Peyer's patch (tissue), 4 donors: ENCODE results near the gene C1QC. TPM values are rescaled to one million over a fixed set of nuclear protein-coding genes. Genes with fewer than 3 reads are reported as not detected.

Experiments
- DNase-seq, 3 donors: peaks; one replicate each; pipeline ENCODE4 v3.0.0-alpha.2; 2017 to 2019
- H3K27ac ChIP-seq, 4 donors: fragments of 200-600 bp; sonication (generic); one replicate each; pipeline ENCODE4 v1.5.1; 2016 to 2019
- H3K27me3 ChIP-seq, 2 donors: fragments of 200-600 bp; sonication (generic); one replicate each; pipeline ENCODE4 v1.5.1; 2019
- H3K36me3 ChIP-seq, 3 donors: fragments of 200-600 bp; sonication (generic); one replicate each; pipeline ENCODE4 v1.5.1; 2016 to 2019
- H3K4me1 ChIP-seq, 4 donors: fragments of 200-600 bp; sonication (generic); one replicate each; pipeline ENCODE4 v1.5.1; 2016 to 2019
- H3K4me3 ChIP-seq, 4 donors: fragments of 200-600 bp; sonication (generic); 1 replicate in 3 of 4; 2 replicates in 1 of 4; pipeline ENCODE4 v1.5.1; 2016 to 2019; ENCODE audit warnings: mild to moderate bottlenecking in 1 of 4
- H3K9me3 ChIP-seq, 4 donors: fragments of 200-600 bp; sonication (generic); one replicate each; pipeline ENCODE4 v1.5.1; 2016 to 2019; ENCODE audit warnings: mild to moderate bottlenecking in 1 of 4
- POLR2A ChIP-seq, 2 donors: fragments of 450-650 bp; IDR thresholded peaks; one replicate each; pipeline ENCODE4 v1.5.1; 2017; ENCODE audit warnings: antibody characterized with exemption in 2 of 2, mild to moderate bottlenecking in 2 of 2, moderate library complexity in 2 of 2
- total RNA-seq, 4 donors: library from RNA; depleted of rRNA; stranded (reverse); fragments of >200 nt; gene quantifications; one replicate each; pipeline ENCODE4 v1.1.0, GENCODE V29; 2016
- TF ChIP-seq, protein P1 (sequence below), 6 experiments: fragments of 450-650 bp in 4 of 6; fragments of 200-600 bp in 2 of 6; sonication (generic) in 1 of 6; IDR thresholded peaks; one replicate each; pipeline ENCODE4 v1.5.1; 2017 to 2019; ENCODE audit warnings: antibody characterized with exemption in 6 of 6, mild to moderate bottlenecking in 3 of 6, moderate library complexity in 1 of 6

Gene C1QC
- total RNA-seq, 4 donors from 2014 or later = 30.1 to 85.0 (median 50.0) TPM

GRCh38 chr1:22635436-22635835 lies 8.0 kb upstream of the C1QC start:
- TF ChIP-seq, protein P1, sequence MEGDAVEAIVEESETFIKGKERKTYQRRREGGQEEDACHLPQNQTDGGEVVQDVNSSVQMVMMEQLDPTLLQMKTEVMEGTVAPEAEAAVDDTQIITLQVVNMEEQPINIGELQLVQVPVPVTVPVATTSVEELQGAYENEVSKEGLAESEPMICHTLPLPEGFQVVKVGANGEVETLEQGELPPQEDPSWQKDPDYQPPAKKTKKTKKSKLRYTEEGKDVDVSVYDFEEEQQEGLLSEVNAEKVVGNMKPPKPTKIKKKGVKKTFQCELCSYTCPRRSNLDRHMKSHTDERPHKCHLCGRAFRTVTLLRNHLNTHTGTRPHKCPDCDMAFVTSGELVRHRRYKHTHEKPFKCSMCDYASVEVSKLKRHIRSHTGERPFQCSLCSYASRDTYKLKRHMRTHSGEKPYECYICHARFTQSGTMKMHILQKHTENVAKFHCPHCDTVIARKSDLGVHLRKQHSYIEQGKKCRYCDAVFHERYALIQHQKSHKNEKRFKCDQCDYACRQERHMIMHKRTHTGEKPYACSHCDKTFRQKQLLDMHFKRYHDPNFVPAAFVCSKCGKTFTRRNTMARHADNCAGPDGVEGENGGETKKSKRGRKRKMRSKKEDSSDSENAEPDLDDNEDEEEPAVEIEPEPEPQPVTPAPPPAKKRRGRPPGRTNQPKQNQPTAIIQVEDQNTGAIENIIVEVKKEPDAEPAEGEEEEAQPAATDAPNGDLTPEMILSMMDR (IDR thresholded peaks at IDR 0.05) = no peak
- TF ChIP-seq POLR2A (IDR thresholded peaks at IDR 0.05) = no peak
- H3K9me3 ChIP-seq = no peaks in the 10 kb centered on the region
- H3K27ac ChIP-seq = no peak overlapping the region
- H3K27me3 ChIP-seq = no peaks in the 10 kb centered on the region
- no peaks in the 10 kb centered on the region for H3K4me1 ChIP-seq
- H3K4me3 ChIP-seq = no peak overlapping the region
- DNase-seq = no peak
- no peaks in the 10 kb centered on the region for H3K36me3 ChIP-seq

- H3K9me3 ChIP-seq = no peaks in the 10 kb centered on the region
- H3K36me3 ChIP-seq = no peaks in the 10 kb centered on the region
- TF ChIP-seq, protein P1 (IDR thresholded peaks at IDR 0.05) = no peak
- TF ChIP-seq POLR2A (IDR thresholded peaks at IDR 0.05) = no peak
- H3K4me1 ChIP-seq = no peaks in the 10 kb centered on the region
- no peaks in the 10 kb centered on the region for H3K27me3 ChIP-seq
- peak within 1 kb of the TSS in 2 of 4 donors; percentile 16 to 35 for H3K4me3 ChIP-seq
- peak within 1 kb of the TSS in 2 of 4 donors; percentile 25 to 26 for H3K27ac ChIP-seq
- peak in 1 of 3 donors; percentile 55 for DNase-seq
Measured at GRCh38 chr1:22636353-22636752, 7.1 kb upstream of the C1QC start, which contains the start of gene C1QA. Gene C1QA, plus strand, starts transcription at chr1:22636628. Its CDS starts 989 bp downstream, at chr1:22637617.

DNA sequence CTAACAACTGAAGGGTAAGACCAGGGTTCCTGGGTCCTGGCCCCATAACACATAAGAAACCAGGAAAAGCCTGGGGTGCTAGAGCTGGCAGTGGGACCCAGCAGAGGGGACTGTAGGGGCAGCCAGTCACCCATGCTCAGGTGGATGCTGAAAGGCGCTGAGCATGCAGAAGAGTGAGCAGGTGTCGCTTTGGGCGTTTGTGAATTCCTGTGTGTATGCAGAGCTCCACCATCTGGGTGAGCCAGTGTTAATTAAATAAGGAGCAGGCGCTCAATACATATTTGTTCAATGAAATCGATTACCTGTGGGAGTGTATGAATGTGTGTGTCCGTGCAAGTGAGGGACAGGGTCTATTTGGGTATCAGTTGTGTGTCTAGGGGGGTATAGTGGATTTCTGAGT lies 6.5 kb upstream of the C1QC start:
- Histone ChIP-seq H3K4me3 (peak overlapping the region in 2 of 4 donors; percentile 16 to 35), H3K4me1 (no peaks in the 10 kb centered on the region), H3K36me3 (no peaks in the 10 kb centered on the region), H3K27me3 (no peaks in the 10 kb centered on the region), H3K27ac (peak overlapping the region in 2 of 4 donors; percentile 25 to 26), H3K9me3 (no peaks in the 10 kb centered on the region)
- no peak for DNase-seq
- TF ChIP-seq, protein P1 (IDR thresholded peaks at IDR 0.05) = no peak
- TF ChIP-seq POLR2A (IDR thresholded peaks at IDR 0.05) = no peak

GRCh38 chr1:22637907-22638445 lies 5.5 kb upstream of the C1QC start:
- Histone ChIP-seq H3K9me3 (no peaks in the 10 kb centered on the region), H3K27me3 (no peaks in the 10 kb centered on the region), H3K4me3 (peak overlapping the region in 2 of 4 donors; percentile 16 to 35), H3K36me3 (no peaks in the 10 kb centered on the region), H3K27ac (peak overlapping the region in 1 of 4 donors; percentile 25), H3K4me1 (no peaks in the 10 kb centered on the region)
- TF ChIP-seq, protein P1 (IDR thresholded peaks at IDR 0.05) = no peak
- no peak for DNase-seq

- no peaks in the 10 kb centered on the region for H3K4me1 ChIP-seq
- H3K4me3 ChIP-seq = peak overlapping the region in 1 of 4 donors; percentile 35
- H3K27ac ChIP-seq = no peak overlapping the region
- TF ChIP-seq, protein P1 (IDR thresholded peaks at IDR 0.05) = no peak
- TF ChIP-seq POLR2A (IDR thresholded peaks at IDR 0.05) = no peak
- H3K9me3 ChIP-seq = no peaks in the 10 kb centered on the region
- DNase-seq = no peak
- H3K36me3 ChIP-seq = no peaks in the 10 kb centered on the region
- H3K27me3 ChIP-seq = no peaks in the 10 kb centered on the region
Measured at GRCh38 chr1:22638476-22639234, 4.8 kb upstream of the C1QC start.
